Ectodermal cell (in vitro differentiated cells): Measurements from ENCODE around the gene CSNK2A2.

ENCODE experiments used
- H3K27ac ChIP-seq: 2 replicates; pipeline ENCODE4 v1.7.0; 2013; ENCODE audit warnings: mild to moderate bottlenecking, low read depth, low read length; ENCODE audit not compliant: insufficient read depth, poor library complexity, severe bottlenecking
- H3K27me3 ChIP-seq: 2 replicates; pipeline ENCODE4 v1.7.0; 2013; ENCODE audit warnings: mild to moderate bottlenecking, low read length; ENCODE audit not compliant: insufficient read depth, control insufficient read depth, poor library complexity, severe bottlenecking
- H3K36me3 ChIP-seq: one replicate; pipeline ENCODE4 v1.7.0; 2013; ENCODE audit warnings: low read length; ENCODE audit not compliant: control insufficient read depth, insufficient read depth
- H3K4me1 ChIP-seq: one replicate; pipeline ENCODE4 v1.7.0; 2013; ENCODE audit warnings: low read length; ENCODE audit not compliant: control insufficient read depth, insufficient read depth
- H3K4me3 ChIP-seq: 2 replicates; pipeline ENCODE4 v1.7.0; 2013; ENCODE audit warnings: low read depth, low read length, control low read depth; ENCODE audit not compliant: insufficient read depth
- H3K9me3 ChIP-seq: 2 replicates; pipeline ENCODE4 v1.7.0; 2013; ENCODE audit warnings: mild to moderate bottlenecking, low read length, moderate library complexity; ENCODE audit not compliant: control insufficient read depth
- WGBS, 2 experiments: methylation state at CpG; one replicate each; pipeline ENCODE4 v1.1.7; 2013; ENCODE audit warnings: missing lambda C conversion rate in 2 of 2; 5-methylcytosine and 5-hydroxymethylcytosine counted together

Gene CSNK2A2

DNA sequence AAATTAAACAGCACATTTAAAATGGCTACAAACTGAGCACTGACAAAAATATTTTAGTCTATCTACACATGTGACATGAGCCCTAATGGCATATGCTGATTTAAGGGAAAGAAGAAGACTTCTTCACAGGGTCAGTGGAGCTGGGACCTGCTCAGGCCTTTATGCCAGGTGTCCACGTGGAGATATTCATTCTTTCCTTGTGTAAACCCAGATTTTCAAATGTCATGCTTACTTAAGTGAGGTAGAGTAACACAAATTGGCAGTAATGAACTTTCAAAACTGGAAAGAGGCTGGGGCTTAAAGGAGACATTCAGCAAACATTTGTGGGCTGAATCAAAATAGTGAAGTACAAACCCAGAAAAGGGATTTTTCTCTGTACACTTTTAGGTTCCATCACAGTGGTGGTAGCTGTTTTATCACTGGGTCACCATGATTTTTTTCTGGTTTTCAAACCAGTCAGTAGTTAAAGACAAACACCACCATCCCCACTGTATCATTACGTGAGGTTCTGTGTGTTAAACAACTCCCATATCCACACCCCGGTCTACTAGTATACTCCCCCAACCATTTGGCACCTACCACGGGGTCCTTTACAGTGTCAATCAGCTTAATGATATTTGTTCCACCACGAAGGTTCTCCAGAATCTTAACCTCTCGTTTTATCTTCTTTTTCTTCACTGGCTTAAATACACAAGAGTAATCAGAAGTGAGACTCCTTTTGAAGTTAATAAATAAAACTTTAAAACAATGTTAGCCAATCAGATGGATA is 11.5 kb downstream of the CSNK2A2 start:
- no peaks in the 10 kb centered on the region for H3K4me1 ChIP-seq
- no peak overlapping the region for H3K27ac ChIP-seq
- 87 to 97% methylated on average over 6 of the region's 6 CpGs for WGBS, 2 experiments
- H3K27me3 ChIP-seq: no peaks in the 10 kb centered on the region
- peaks cover 55% of the 10 kb centered on the region for H3K36me3 ChIP-seq
- no peak overlapping the region for H3K4me3 ChIP-seq
- no peaks in the 10 kb centered on the region for H3K9me3 ChIP-seq

DNA sequence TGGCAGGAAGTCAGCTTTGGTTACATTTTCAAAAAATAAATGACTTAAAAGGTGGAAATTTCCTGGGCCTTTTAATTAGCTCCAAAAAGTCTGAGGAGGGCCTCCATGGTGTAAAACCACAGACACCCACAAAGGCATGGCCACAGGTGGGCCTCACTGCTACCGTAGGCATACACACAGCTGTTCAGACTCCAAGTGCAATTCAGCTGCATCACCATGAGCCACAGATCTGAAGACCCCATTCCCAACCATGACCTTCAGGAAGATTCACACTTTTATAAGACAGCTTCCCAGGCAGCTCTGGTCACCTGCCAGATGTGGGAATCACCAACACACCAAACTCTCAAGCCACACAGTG is 20.6 kb downstream of the CSNK2A2 start:
- Histone ChIP-seq H3K36me3 (peaks cover 9% of the 10 kb centered on the region), H3K27ac (no peak overlapping the region), H3K9me3 (no peaks in the 10 kb centered on the region), H3K27me3 (no peaks in the 10 kb centered on the region), H3K4me3 (no peak overlapping the region), H3K4me1 (no peaks in the 10 kb centered on the region)
- WGBS, 2 experiments: 91% methylated on average over 1 of the region's 1 CpG

- H3K4me1 ChIP-seq: no peaks in the 10 kb centered on the region
- no peaks in the 10 kb centered on the region for H3K27me3 ChIP-seq
- no peak overlapping the region for H3K4me3 ChIP-seq
- no peaks in the 10 kb centered on the region for H3K9me3 ChIP-seq
- peaks cover 9% of the 10 kb centered on the region for H3K36me3 ChIP-seq
- 90 to 93% methylated on average over 5 of the region's 5 CpGs for WGBS, 2 experiments
- no peak overlapping the region for H3K27ac ChIP-seq
These were observed 21.1 kb downstream of the CSNK2A2 start for GRCh38 chr16:58176608-58177352.

DNA sequence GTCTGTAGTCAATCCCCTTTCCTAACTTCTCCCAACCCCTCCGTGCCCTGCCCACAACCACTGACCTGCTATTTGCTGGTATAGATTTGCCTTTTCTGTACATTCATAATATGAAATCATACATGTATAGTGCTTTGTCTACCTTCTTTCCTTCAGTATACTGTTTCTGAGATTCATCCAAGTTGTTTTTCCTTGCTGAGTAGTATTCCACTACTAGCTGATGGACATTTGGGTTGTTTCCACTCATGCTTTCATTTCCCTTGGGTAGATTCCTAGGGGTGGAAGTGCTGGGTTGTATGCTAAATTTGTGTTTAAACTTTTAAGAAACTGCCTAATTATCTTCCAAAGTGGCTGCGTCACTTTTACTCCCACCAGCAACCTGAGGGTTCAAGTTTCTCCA is 27.7 kb downstream of the CSNK2A2 start:
- Histone ChIP-seq H3K4me1 (no peaks in the 10 kb centered on the region), H3K27ac (no peak overlapping the region), H3K4me3 (no peak overlapping the region), H3K36me3 (peaks cover 28% of the 10 kb centered on the region), H3K27me3 (no peaks in the 10 kb centered on the region), H3K9me3 (no peaks in the 10 kb centered on the region)
- WGBS, 2 experiments: 83 to 89% methylated on average over 1 of the region's 2 CpGs

- 75 to 82% methylated on average over 3 of the region's 3 CpGs for WGBS, 2 experiments
- H3K36me3 ChIP-seq: peaks cover 46% of the 10 kb centered on the region
These were observed 37.1 kb downstream of the CSNK2A2 start for GRCh38 chr16:58160855-58161254.

GRCh38 chr16:58158725-58159124 is 39.2 kb downstream of the CSNK2A2 start:
- Histone ChIP-seq H3K4me3 (no peak overlapping the region), H3K4me1 (no peaks in the 10 kb centered on the region), H3K36me3 (peaks cover 26% of the 10 kb centered on the region), H3K27ac (no peak overlapping the region), H3K9me3 (no peaks in the 10 kb centered on the region), H3K27me3 (no peaks in the 10 kb centered on the region)
- 91 to 94% methylated on average over 2 to 3 of the region's 3 CpGs for WGBS, 2 experiments

More at GRCh38 chr16:58160855-58161254, 37.1 kb downstream of the CSNK2A2 start:
- no peak overlapping the region for H3K4me3 ChIP-seq
- H3K27ac ChIP-seq: no peak overlapping the region
- no peaks in the 10 kb centered on the region for H3K27me3 ChIP-seq
- H3K9me3 ChIP-seq: no peaks in the 10 kb centered on the region
- H3K4me1 ChIP-seq: no peaks in the 10 kb centered on the region

- no peaks in the 10 kb centered on the region for H3K27me3 ChIP-seq
- no peaks in the 10 kb centered on the region for H3K9me3 ChIP-seq
- no peak overlapping the region for H3K27ac ChIP-seq
- 90% methylated on average over 29 of the region's 29 CpGs for WGBS, 2 experiments
- H3K4me3 ChIP-seq: no peak overlapping the region
- no peaks in the 10 kb centered on the region for H3K4me1 ChIP-seq
- peaks cover 19% of the 10 kb centered on the region for H3K36me3 ChIP-seq
These were observed 39.9 kb downstream of the CSNK2A2 start for GRCh38 chr16:58157951-58158540.

DNA sequence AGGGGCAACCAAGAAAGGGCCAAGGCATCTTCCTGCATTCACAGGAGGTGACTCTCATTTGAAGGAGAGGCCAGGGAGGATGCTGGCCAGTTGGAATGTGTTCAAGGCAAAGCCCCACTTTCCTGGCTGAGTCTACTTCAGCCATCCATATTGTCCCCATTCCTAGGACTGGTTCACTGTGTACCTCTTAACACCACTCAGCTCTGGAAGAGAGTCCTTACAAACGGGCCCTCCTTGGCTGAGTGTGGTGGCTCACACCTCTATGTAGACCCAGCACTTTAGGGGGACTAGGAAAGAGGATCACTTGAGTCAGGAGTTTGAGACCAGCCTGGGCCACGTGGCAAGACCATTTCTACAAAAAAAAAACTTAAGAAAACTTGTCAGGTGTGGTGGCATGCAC is 40.7 kb downstream of the CSNK2A2 start:
- Histone ChIP-seq H3K9me3 (no peaks in the 10 kb centered on the region), H3K36me3 (peaks cover 11% of the 10 kb centered on the region), H3K4me3 (no peak overlapping the region), H3K4me1 (no peaks in the 10 kb centered on the region), H3K27me3 (no peaks in the 10 kb centered on the region), H3K27ac (no peak overlapping the region)
- WGBS, 2 experiments: 81 to 83% methylated on average over 2 of the region's 2 CpGs

- H3K27me3 ChIP-seq: no peaks in the 10 kb centered on the region
- 68 to 93% methylated on average over 2 of the region's 2 CpGs for WGBS, 2 experiments
- no peaks in the 10 kb centered on the region for H3K9me3 ChIP-seq
- H3K4me1 ChIP-seq: no peaks in the 10 kb centered on the region
- no peak overlapping the region for H3K4me3 ChIP-seq
- H3K27ac ChIP-seq: no peak overlapping the region
- H3K36me3 ChIP-seq: peaks cover 4% of the 10 kb centered on the region
These were observed 42.1 kb downstream of the CSNK2A2 start for GRCh38 chr16:58155839-58156238.

GRCh38 chr16:58154345-58154744 is 43.6 kb downstream of the CSNK2A2 start:
- no peak overlapping the region for H3K4me3 ChIP-seq
- H3K9me3 ChIP-seq: no peaks in the 10 kb centered on the region
- H3K27me3 ChIP-seq: no peaks in the 10 kb centered on the region
- H3K27ac ChIP-seq: no peak overlapping the region
- no peaks in the 10 kb centered on the region for H3K36me3 ChIP-seq
- WGBS, 2 experiments: 89 to 90% methylated on average over 2 of the region's 2 CpGs
- H3K4me1 ChIP-seq: no peaks in the 10 kb centered on the region
